Activated CD4-positive, alpha-beta T cell treated with anti-CD3 and anti-CD28 coated beads for 36 hours (primary cell): Measurements from ENCODE around the gene SERPINB11. TPM values are rescaled to one million over a fixed set of nuclear protein-coding genes. Genes with fewer than 3 reads are reported as not detected.

Experiments
- ATAC-seq: fragments of 200-7000 bp; cut with Tn5 transposase; one replicate; pipeline ENCODE4 v1.10.0; 2021; ENCODE audit warnings: mild to moderate bottlenecking, moderate library complexity
- CTCF ChIA-PET: fragments of 350-600 bp; sonication (Branson Sonifier 250); formaldehyde crosslinking; loops from one replicate; lab custom pipeline; 2021; ENCODE audit warnings: antibody characterized with exemption; lab: Charles Lee
- POLR2A ChIA-PET: fragments of 350-600 bp; sonication (Branson Sonifier 250); formaldehyde crosslinking; loops from one replicate; lab custom pipeline; 2021; ENCODE audit warnings: antibody characterized with exemption, inconsistent platforms; lab: Charles Lee
- DNase-seq: peaks from one replicate; pipeline ENCODE4 v3.0.0-alpha.2; 2020
- H3K27ac Mint-ChIP-seq: one replicate; pipeline ENCODE4 v1.8.0; 2021; ENCODE audit warnings: mixed read lengths
- H3K27me3 Mint-ChIP-seq: one replicate; pipeline ENCODE4 v1.8.0; 2021; ENCODE audit warnings: mixed read lengths
- H3K36me3 Mint-ChIP-seq: one replicate; pipeline ENCODE4 v1.8.0; 2021; ENCODE audit warnings: low read depth, mixed read lengths
- H3K4me1 Mint-ChIP-seq: one replicate; pipeline ENCODE4 v1.8.0; 2021; ENCODE audit warnings: mixed read lengths
- H3K4me3 Mint-ChIP-seq: one replicate; pipeline ENCODE4 v1.8.0; 2021; ENCODE audit warnings: mild to moderate bottlenecking, moderate library complexity, mixed read lengths
- H3K9me3 Mint-ChIP-seq: one replicate; pipeline ENCODE4 v1.8.0; 2021; ENCODE audit warnings: low read depth, mixed read lengths
- intact Hi-C, 2 experiments: fragments of 100-400 bp; cut with DNase I in 1 of 2; cut with micrococcal nuclease in 1 of 2; formaldehyde crosslinking; loops; one replicate each; pipeline versions ENCODE4 v1.14.2 to v1.15.1; 2022 to 2024; cut with DNase I, micrococcal nuclease
- total RNA-seq, 2 experiments: library from RNA; stranded (reverse); gene quantifications; one replicate each; pipeline ENCODE4 v1.2.3, GENCODE V29; 2021

SERPINB11 gene
- total RNA-seq, 2 experiments from 2014 or later, result not detected

- Mint-ChIP-seq H3K36me3 (no peaks in the 10 kb centered on the region), H3K27ac (no peak overlapping the region), H3K4me3 (no peak overlapping the region), H3K9me3 (no peaks in the 10 kb centered on the region), H3K4me1 (no peaks in the 10 kb centered on the region), H3K27me3 (peaks cover 9% of the 10 kb centered on the region)
- POLR2A ChIA-PET, result no interaction called here
- intact Hi-C loops, result loop anchor here in 1 of 2 experiments (10.0 kb wide), 1 partner anchor 160 kb away; no protein-coding TSS in a partner anchor
- DNase-seq, result no peak
- CTCF ChIA-PET, result interaction anchor here (1.1 kb wide), 1 partner anchor 9 kb away, joined by 5 read pairs; no protein-coding TSS in a partner anchor
- no peak for ATAC-seq
Measured at GRCh38 chr18:63684718-63685117, 18.0 kb upstream of the SERPINB11 start.

GRCh38 chr18:63686871-63687270 is 15.9 kb upstream of the SERPINB11 start:
- no peaks in the 10 kb centered on the region for H3K4me1 Mint-ChIP-seq
- no peak for DNase-seq
- peaks cover 7% of the 10 kb centered on the region for H3K27me3 Mint-ChIP-seq
- intact Hi-C loops, result loop anchor here in 1 of 2 experiments (10.0 kb wide), 1 partner anchor 162 kb away; no protein-coding TSS in a partner anchor
- no peak overlapping the region for H3K4me3 Mint-ChIP-seq
- no peak for ATAC-seq
- CTCF ChIA-PET, result no interaction called here
- POLR2A ChIA-PET, result no interaction called here
- H3K27ac Mint-ChIP-seq, result no peak overlapping the region
- H3K36me3 Mint-ChIP-seq, result no peaks in the 10 kb centered on the region
- H3K9me3 Mint-ChIP-seq, result peaks cover 5% of the 10 kb centered on the region

- no peaks in the 10 kb centered on the region for H3K4me1 Mint-ChIP-seq
- POLR2A ChIA-PET, result no interaction called here
- H3K36me3 Mint-ChIP-seq, result no peaks in the 10 kb centered on the region
- ATAC-seq (no peak), DNase-seq (no peak)
- H3K4me3 Mint-ChIP-seq, result no peak overlapping the region
- no peak overlapping the region for H3K27ac Mint-ChIP-seq
- CTCF ChIA-PET, result interaction anchor here (0.6 kb wide), 1 partner anchor 991 kb away, joined by 3 read pairs; no protein-coding TSS in a partner anchor
- intact Hi-C loops, result loop anchor here in 1 of 2 experiments (10.0 kb wide), 1 partner anchor 164 kb away; no protein-coding TSS in a partner anchor
- H3K27me3 Mint-ChIP-seq, result peaks cover 4% of the 10 kb centered on the region
- H3K9me3 Mint-ChIP-seq, result peaks cover 7% of the 10 kb centered on the region
Measured at GRCh38 chr18:63689064-63689463, 13.7 kb upstream of the SERPINB11 start.

- H3K4me3 Mint-ChIP-seq, result no peak overlapping the region
- no peaks in the 10 kb centered on the region for H3K4me1 Mint-ChIP-seq
- ATAC-seq, result no peak
- CTCF ChIA-PET, result no interaction called here
- peaks cover 2% of the 10 kb centered on the region for H3K9me3 Mint-ChIP-seq
- H3K27ac Mint-ChIP-seq, result no peak overlapping the region
- no peak for DNase-seq
- intact Hi-C loops, result no loop called here
- H3K36me3 Mint-ChIP-seq, result no peaks in the 10 kb centered on the region
- H3K27me3 Mint-ChIP-seq, result peaks cover 2% of the 10 kb centered on the region
- POLR2A ChIA-PET, result no interaction called here
Measured at GRCh38 chr18:63697097-63697660, 5.6 kb upstream of the SERPINB11 start.

- peaks cover 5% of the 10 kb centered on the region for H3K27me3 Mint-ChIP-seq
- CTCF ChIA-PET, result no interaction called here
- intact Hi-C loops, result no loop called here
- H3K9me3 Mint-ChIP-seq, result no peaks in the 10 kb centered on the region
- POLR2A ChIA-PET, result no interaction called here
- ATAC-seq (no peak), DNase-seq (no peak)
- no peaks in the 10 kb centered on the region for H3K36me3 Mint-ChIP-seq
- H3K4me3 Mint-ChIP-seq, result no peak overlapping the region
- H3K27ac Mint-ChIP-seq, result no peak overlapping the region
- no peaks in the 10 kb centered on the region for H3K4me1 Mint-ChIP-seq
Measured at GRCh38 chr18:63700501-63700900, 2.3 kb upstream of the SERPINB11 start.

- no peaks in the 10 kb centered on the region for H3K9me3 Mint-ChIP-seq
- CTCF ChIA-PET, result interaction anchor here (0.6 kb wide), 1 partner anchor 184 kb away, joined by 3 read pairs; no protein-coding TSS in a partner anchor
- peaks cover 5% of the 10 kb centered on the region for H3K27me3 Mint-ChIP-seq
- H3K4me3 Mint-ChIP-seq, result no peak overlapping the region
- no peak overlapping the region for H3K27ac Mint-ChIP-seq
- no peaks in the 10 kb centered on the region for H3K4me1 Mint-ChIP-seq
- no peak for DNase-seq
- POLR2A ChIA-PET, result no interaction called here
- no peak for ATAC-seq
- intact Hi-C loops, result no loop called here
- H3K36me3 Mint-ChIP-seq, result no peaks in the 10 kb centered on the region
Measured at GRCh38 chr18:63701952-63702351, 808 bp upstream of the SERPINB11 start.

GRCh38 chr18:63705401-63705800 is 2.6 kb downstream of the SERPINB11 start:
- DNase-seq (no peak), ATAC-seq (no peak)
- Mint-ChIP-seq H3K9me3 (no peaks in the 10 kb centered on the region), H3K4me3 (no peak overlapping the region), H3K4me1 (no peaks in the 10 kb centered on the region), H3K27ac (no peak overlapping the region), H3K36me3 (no peaks in the 10 kb centered on the region), H3K27me3 (peaks cover 3% of the 10 kb centered on the region)
- POLR2A ChIA-PET, result no interaction called here
- CTCF ChIA-PET, result no interaction called here
- intact Hi-C loops, result no loop called here

GRCh38 chr18:63707816-63708215 is 5.1 kb downstream of the SERPINB11 start:
- ChIA-PET CTCF (no interaction called here), POLR2A (no interaction called here)
- DNase-seq (no peak), ATAC-seq (no peak)
- Mint-ChIP-seq H3K27me3 (peaks cover 3% of the 10 kb centered on the region), H3K36me3 (no peaks in the 10 kb centered on the region), H3K4me3 (no peak overlapping the region), H3K27ac (no peak overlapping the region), H3K9me3 (no peaks in the 10 kb centered on the region), H3K4me1 (no peaks in the 10 kb centered on the region)
- intact Hi-C loops, result no loop called here

- intact Hi-C loops, result no loop called here
- Mint-ChIP-seq H3K27ac (no peak overlapping the region), H3K36me3 (no peaks in the 10 kb centered on the region), H3K4me1 (no peaks in the 10 kb centered on the region), H3K4me3 (no peak overlapping the region), H3K9me3 (peaks cover 3% of the 10 kb centered on the region), H3K27me3 (peaks cover 3% of the 10 kb centered on the region)
- DNase-seq, result no peak
- ChIA-PET POLR2A (no interaction called here), CTCF (no interaction called here)
- no peak for ATAC-seq
Measured at GRCh38 chr18:63708650-63709049, 5.9 kb downstream of the SERPINB11 start.

- Mint-ChIP-seq H3K27me3 (peaks cover 4% of the 10 kb centered on the region), H3K27ac (no peak overlapping the region), H3K4me3 (no peak overlapping the region), H3K9me3 (no peaks in the 10 kb centered on the region), H3K36me3 (no peaks in the 10 kb centered on the region), H3K4me1 (no peaks in the 10 kb centered on the region)
- ATAC-seq, result no peak
- intact Hi-C loops, result no loop called here
- CTCF ChIA-PET, result no interaction called here
- DNase-seq, result no peak
- POLR2A ChIA-PET, result interaction anchor here (0.6 kb wide), 1 partner anchor 360 kb away, joined by 3 read pairs; no protein-coding TSS in a partner anchor
Measured at GRCh38 chr18:63725682-63726480, 23.1 kb downstream of the SERPINB11 start.

- no peaks in the 10 kb centered on the region for H3K36me3 Mint-ChIP-seq
- CTCF ChIA-PET, result no interaction called here
Measured at GRCh38 chr18:63730773-63731172, 28.0 kb downstream of the SERPINB11 start.

GRCh38 chr18:63731215-63731614 is 28.5 kb downstream of the SERPINB11 start:
- Mint-ChIP-seq H3K27ac (no peak overlapping the region), H3K36me3 (no peaks in the 10 kb centered on the region), H3K4me3 (no peak overlapping the region), H3K4me1 (no peaks in the 10 kb centered on the region), H3K27me3 (peaks cover 4% of the 10 kb centered on the region), H3K9me3 (no peaks in the 10 kb centered on the region)
- DNase-seq (no peak), ATAC-seq (no peak)
- POLR2A ChIA-PET, result no interaction called here
- intact Hi-C loops, result no loop called here
- CTCF ChIA-PET, result no interaction called here

More at GRCh38 chr18:63730773-63731172, 28.0 kb downstream of the SERPINB11 start:
- ATAC-seq (no peak), DNase-seq (no peak)
- Mint-ChIP-seq H3K27ac (no peak overlapping the region), H3K9me3 (no peaks in the 10 kb centered on the region), H3K4me3 (no peak overlapping the region), H3K4me1 (no peaks in the 10 kb centered on the region), H3K27me3 (peaks cover 4% of the 10 kb centered on the region)
- intact Hi-C loops, result no loop called here
- POLR2A ChIA-PET, result no interaction called here
